ENCODE data around the gene ASB2. TPM values are rescaled to one million over a fixed set of nuclear protein-coding genes. Genes with fewer than 3 reads are reported as not detected.

ASB2 gene
- total RNA-seq, 1 experiment from 2014 or later = 0.35 TPM

- Mint-ChIP-seq H3K27me3 (ENCODE audit: low read depth) (no peaks in the 10 kb centered on the region; the same call in 1 of the 2 replicates), H3K4me1 (peaks cover 2 to 6% of the 10 kb centered on the region in 2 experiments), H3K36me3 (ENCODE audit: insufficient read depth in 1 of 3, low read depth in 3 of 3) (no peaks in the 10 kb centered on the region), H3K9me3 (no peaks in the 10 kb centered on the region), H3K4me3 (no peak overlapping the region), H3K27ac (no peak overlapping the region; a peak in 1 of 7 replicates)
- Histone ChIP-seq H3K79me1 (ENCODE audit: insufficient read depth, low read depth, low read length, poor library complexity, severe bottlenecking) (no peaks in the 10 kb centered on the region), H3T11ph (ENCODE audit: low read length) (no peak overlapping the region), H3K14ac (ENCODE audit: insufficient read depth, low read length) (no peak overlapping the region), H3K4ac (ENCODE audit: low read depth, low read length) (no peak overlapping the region), H3K4me1 (ENCODE audit: insufficient read depth, low read length) (no peaks in the 10 kb centered on the region), H2AK5ac (ENCODE audit: insufficient read length, low read length) (no peak overlapping the region), H4K20me1 (ENCODE audit: control insufficient read depth, insufficient read depth, insufficient read length) (peaks cover 2% of the 10 kb centered on the region), H2BK12ac (ENCODE audit: insufficient read length, low read depth, low read length) (no peak overlapping the region), H3K27ac (ENCODE audit: insufficient read length, low read depth, low read length) (no peak overlapping the region), H2BK120ac (ENCODE audit: low read depth, low read length, poor library complexity, severe bottlenecking) (no peak overlapping the region), H2AFZ (ENCODE audit: low read length) (no peak overlapping the region), H4K8ac (replicated peaks; ENCODE audit: insufficient read length, low read depth, low read length) (no peak overlapping the region), H2BK20ac (ENCODE audit: low read depth, low read length, poor library complexity, severe bottlenecking) (no peak overlapping the region), H4K5ac (ENCODE audit: insufficient read length, low read depth, low read length) (no peak overlapping the region), H3K4me2 (ENCODE audit: insufficient read depth, insufficient read length, low read length) (no peak overlapping the region), H3K79me2 (ENCODE audit: insufficient read depth, low read length) (no peaks in the 10 kb centered on the region), H3K18ac (ENCODE audit: insufficient read length, low read depth, low read length) (no peak overlapping the region), H2BK15ac (ENCODE audit: low read depth, low read length) (no peak overlapping the region), H2BK5ac (ENCODE audit: insufficient read length, low read length) (no peak overlapping the region), H3K9me3 (ENCODE audit: control insufficient read depth, low read depth, low read length) (no peaks in the 10 kb centered on the region), H3K27me3 (ENCODE audit: insufficient read depth, low read length) (no peaks in the 10 kb centered on the region), H3K9ac (ENCODE audit: extremely low read depth, insufficient read length, low read length) (no peak overlapping the region), H3K23me2 (ENCODE audit: insufficient read length, low read depth, low read length, poor library complexity, severe bottlenecking) (no peaks in the 10 kb centered on the region), H3K23ac (ENCODE audit: insufficient read length, low read depth, low read length) (no peak overlapping the region), H4K91ac (ENCODE audit: insufficient read length, low read depth, low read length) (no peak overlapping the region), H3K56ac (ENCODE audit: insufficient read length, low read depth, low read length) (no peak overlapping the region)
- TF ChIP-seq CTCF (conservative IDR thresholded peaks at IDR 0.05) = peak; percentile 56
- DNase-seq = no peak
- WGBS (ENCODE audit: extremely low coverage, insufficient read length, low lambda C conversion rate) = no CpG with 5 or more reads among the region's 9 CpGs
Observed at GRCh38 chr14:93970585-93970964, 5.8 kb downstream of the ASB2 start.
